ENCODE measurements around the gene LAMA2.
A peak's percentile ranks its signal among the peaks of the same experiment; 100 is the strongest.

Gene LAMA2

DNA sequence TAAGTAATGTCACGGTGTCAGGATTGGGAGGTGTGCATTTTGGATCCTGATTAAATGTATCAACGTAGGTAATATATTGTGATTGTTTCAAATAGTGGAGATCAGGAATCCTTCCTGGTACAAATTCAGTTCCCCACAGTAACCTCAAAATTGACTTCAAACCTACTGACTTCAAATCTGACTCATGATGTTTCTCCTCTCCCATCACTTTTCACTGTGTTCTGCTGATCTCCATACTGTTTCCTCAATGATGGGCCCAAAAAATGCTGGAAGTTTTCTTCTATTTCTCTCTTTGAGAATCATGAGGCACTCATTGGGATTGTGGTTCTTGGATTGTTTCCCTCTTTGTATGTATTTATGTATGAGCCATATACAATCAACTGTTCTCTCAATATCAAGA lies 35.9 kb downstream of the LAMA2 start:
- DNase-seq, result no peak

DNA sequence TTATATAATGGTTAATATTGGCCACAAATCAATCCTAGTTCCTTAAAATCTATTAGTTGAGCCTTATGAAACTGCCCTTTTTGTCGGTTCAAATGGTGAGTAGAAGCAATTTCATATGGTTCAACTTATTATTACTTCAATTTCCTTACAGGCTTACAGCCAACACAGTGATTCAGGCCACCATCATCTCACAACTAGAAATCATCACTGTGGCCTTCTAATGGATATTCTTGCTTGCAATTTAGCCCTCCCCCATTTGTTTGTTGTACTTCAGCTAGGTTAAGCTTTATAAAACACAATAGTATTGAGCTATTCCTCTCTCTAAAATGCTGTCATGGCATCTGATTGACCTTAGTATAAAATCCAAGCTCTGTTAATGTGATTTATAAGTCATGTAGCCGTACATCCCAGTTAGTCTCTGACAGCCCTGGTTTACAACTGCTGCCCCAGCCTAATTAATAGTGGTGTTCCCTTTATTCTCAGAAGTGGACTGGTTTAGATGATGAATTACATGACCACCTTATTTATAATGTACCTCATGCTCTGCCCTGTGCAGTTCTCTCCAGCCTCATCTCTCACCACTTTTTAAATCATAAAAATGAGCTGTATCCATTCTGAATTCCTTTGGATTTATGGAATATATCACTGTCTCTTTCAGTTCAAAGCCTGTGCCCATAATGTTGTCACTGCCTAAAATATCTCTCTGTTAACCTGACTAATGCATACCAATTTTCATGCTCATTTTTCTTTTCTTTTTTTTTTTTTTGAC lies 36.7 kb downstream of the LAMA2 start:
- no peak for DNase-seq

DNA sequence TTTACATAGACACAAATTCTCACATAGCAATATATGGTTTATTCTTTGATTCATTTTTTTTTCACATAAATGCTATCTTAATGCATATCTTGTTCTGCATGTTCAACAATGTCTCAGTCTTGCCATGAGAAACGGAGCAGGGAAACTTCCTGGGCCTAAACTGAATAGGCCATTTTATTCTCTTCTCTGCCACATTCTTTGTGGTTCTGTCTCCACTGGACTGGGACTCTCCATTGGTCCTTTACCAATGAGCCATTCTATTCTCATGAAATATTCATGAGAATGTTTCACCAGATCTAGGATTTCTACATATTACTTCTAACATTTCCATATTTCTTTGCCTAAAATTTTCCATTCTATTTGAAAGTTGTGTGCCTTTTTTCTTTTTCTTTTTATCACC lies 42.8 kb downstream of the LAMA2 start:
- no peak for DNase-seq

DNA sequence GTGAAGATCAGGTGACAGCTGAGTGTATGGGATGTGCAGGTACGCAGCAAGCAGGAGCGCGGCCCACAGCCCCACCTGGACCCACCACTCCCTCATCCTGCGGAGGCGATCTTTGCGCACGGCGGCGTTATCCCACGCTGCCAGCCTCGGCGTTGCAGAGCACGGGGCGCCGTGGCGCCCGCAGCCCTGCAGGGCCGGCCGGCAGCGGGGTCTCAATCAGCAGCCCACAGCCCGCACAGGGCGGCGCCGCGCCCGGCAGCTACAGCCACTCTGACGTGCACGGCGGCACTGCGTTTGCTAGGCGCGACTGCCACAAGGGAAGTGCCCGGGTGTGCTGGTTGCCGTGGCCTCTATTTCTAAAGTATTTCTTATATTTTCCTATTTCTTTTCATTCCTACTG lies 46.9 kb downstream of the LAMA2 start:
- no peak for DNase-seq

DNA sequence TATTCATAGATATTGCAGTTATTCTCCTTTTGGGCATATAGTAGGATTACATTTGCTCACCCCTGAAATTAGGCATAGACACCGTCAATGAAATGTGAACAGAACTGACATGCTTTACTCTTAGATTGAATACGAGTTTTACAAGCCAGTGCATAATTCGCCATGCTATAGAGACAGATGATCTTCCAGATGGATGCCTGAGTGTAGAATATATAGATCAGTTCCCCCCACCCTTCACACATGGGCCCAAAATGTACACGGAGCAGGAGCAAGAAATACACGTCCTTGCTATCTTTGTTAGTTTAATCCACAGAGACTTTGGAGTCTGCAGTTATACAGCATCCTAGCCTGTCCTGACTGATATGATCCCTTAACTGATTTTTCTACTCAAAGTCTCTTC lies 47.4 kb downstream of the LAMA2 start:
- DNase-seq, result no peak

DNA sequence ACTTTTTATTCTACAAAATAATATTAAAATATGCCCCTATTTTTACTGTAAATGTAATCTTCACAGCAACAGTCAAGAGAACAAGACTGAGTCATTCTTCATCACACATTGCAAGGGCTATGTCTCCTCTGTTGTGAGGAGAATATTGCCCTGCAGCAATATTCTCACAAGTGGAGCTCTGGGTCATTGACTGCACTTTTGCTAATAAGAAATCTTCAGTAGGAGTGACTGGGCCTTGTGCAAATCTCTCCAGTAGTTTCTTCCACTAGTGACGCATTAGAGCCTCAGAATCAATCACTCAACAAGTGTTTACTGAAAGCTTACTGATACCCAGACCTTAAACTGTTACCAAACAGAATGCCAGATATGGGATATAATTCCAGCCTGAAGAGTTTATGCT lies 49.1 kb downstream of the LAMA2 start:
- peak; percentile 83 for DNase-seq

DNA sequence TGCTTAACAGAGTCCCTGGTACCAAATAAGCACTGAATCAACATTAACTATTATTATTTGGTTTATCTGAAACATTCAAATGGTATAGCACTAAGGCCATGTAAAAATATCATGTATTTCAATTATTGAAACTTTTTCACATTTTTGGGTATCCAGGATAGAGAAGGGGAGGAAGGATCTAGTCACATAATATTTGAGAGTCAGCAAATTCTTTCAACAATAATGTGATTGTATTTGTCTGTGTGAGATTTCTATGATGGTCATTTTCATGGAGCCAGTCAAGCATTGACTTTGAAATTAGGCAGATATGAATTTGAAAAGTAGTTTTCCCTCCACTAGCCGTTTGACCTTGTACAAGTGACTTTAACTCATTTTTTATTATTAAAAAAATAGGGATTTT lies 67.9 kb downstream of the LAMA2 start:
- DNase-seq, result no peak

DNA sequence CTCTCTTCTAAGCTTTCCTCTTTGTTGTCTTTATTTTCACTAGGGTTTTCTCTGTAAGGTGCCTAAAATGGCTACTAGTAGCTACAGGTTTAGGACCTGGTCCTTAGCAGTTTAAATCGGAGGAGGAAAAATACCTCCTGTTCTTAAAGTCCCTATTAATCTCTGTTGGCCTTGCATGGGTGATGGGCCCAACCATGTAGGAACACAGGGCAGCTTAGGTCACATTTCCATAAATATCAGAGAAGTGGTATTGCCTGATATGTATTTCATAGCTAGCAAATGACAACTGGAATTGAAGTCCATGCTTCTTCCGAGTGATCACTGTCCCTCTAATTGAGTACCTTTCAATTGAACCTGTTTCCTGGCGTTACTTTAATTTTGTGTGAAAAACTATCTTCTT lies 70.0 kb downstream of the LAMA2 start:
- no peak for DNase-seq

DNA sequence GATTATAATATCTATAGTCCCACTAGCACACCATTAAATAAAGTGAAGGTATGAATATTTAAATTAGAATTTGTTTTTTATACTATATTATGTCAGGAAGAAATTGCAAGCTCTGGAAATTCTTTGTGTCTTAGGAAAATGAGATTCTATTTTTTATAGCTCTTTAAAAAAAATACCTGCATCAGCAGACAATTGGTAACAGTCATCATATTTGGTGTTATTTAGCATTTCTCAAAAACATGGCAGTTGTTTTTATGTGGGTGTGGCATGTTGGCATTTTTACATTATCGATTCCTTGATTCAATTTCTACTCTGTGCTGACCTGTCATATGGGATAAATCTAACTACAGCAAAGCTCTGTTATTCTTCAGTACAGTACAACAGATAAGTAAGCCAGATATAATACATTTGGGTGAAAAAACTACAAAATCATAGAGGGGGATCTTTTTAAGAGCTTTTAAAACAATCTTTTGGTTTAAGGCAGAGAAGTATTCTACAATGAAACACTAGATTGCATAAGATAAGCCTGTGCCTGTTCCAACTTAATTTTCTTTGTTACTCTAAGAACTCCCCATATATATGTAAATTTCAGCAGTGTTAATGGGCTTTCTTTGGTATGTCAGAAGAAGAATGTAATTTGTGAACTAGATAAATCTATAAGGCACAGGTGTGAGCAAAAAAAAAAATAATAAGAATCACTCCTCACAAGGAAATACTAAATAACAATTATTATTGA lies 71.5 kb downstream of the LAMA2 start:
- no peak for DNase-seq

DNA sequence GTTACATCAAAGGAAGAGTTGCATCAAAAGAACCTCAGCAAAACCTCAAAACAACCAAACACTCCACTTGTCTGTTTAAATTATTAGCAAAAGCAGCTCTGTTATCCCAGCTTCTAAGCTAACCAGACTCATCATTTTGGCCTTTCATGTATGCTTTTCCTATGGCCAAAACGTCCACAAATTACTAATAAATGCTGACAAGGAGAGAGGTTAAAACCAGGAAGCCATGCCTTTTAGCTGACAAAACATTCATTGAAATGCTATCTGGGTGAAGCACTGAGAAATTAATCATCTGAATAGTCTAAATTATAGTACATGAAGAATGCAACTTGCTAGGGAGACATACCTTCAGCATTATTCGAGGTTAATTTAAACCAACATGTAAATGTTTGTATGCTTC lies 80.6 kb downstream of the LAMA2 start:
- no peak for DNase-seq

DNA sequence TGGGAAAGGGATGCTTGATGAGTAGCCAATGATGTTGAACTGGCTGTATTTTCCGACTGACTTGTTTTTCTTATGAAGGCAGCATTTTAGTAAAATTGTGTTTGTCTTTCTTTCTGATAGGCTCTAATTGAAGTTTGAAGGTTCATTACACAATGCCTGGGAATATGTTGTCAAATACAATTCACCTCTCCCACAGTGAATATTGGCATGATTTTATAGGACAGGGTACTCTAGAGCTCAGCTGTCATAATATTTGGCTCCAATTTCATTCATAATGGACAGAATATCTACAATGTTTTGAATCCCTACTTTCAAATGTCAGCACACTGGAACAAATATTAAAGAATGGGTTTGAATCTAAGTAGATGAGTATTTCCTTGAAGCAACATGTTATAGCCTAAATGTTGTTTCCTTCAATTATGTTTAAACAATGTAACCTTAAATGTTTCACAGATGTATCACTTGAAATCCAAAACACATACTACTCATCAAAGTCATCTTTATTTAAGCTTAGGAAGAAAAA lies 81.4 kb downstream of the LAMA2 start:
- DNase-seq, result no peak

DNA sequence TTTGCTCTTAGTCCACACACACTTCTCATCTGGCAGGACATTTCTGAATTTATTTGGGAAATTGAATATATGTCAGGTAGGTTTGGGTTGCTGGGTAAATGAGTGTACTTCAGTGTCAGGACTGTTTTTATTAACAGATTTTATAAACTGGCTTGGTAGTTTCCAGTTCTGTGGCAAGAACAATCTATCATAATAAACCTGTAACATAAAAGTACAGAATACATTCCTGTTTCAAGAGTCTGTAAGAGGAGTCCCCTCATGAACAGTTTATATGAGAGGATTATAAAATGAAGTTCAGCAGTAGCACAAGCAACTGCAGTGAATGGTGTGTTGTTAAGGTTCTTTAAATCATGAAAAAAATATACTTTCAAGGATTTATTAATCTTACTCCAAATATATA lies 81.8 kb downstream of the LAMA2 start:
- no peak for DNase-seq

DNA sequence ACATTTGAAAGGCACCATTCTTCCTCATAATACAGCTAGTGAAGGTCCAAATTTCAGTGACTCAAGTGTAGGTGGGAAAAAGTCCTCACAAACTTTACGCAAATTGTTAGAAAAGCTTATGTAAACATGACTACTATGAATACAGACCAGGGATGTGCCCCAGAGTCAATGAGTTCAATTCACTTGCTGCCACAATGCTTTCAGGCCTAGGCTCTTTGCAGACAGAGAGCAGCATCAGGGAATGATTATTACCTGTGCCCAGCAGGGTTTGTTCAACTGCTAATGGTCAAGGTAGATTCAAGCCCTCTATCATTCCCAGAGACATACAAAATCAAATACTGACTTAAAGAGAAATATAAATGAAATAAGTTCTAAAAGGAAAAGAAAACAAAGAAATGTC lies 84.0 kb downstream of the LAMA2 start:
- DNase-seq, result no peak

DNA sequence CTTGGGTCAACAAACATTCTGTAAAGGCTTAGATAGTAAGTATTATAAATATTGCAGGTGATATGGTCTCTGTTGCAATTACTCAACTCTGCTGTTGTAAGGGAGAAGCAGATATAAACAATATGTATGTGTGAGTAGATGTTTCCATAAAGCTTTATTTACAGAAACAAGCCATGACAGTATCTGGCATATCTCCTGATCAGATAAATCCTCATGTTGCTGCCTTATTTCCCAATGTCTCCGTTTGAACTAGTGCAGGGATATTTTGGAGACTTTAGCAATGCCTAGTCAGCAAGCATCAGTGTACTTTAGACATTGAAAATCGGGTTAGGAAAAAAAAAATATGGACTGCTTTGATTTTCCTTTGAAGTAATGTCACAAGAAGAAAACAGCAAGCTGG lies 96.1 kb downstream of the LAMA2 start:
- no peak for DNase-seq

DNA sequence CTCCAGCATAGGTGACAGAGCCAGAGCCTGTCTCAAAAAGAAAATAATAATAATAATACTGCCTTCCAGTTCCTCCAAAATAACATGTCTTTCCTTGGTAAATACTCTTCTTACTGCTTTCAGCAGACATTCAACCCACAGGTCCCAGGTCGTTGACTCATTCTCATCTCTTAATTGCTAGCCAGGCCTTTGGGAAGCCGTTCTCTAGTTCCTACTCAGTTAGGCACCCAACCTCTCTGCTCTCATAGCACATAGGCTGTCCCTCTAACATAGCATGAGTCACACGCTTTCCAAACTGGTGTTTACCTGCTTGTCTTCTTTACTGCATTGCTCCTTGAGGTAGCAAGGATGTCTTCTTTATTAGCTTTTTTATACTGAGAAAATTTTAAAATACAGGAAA lies 98.8 kb downstream of the LAMA2 start:
- no peak for DNase-seq

DNA sequence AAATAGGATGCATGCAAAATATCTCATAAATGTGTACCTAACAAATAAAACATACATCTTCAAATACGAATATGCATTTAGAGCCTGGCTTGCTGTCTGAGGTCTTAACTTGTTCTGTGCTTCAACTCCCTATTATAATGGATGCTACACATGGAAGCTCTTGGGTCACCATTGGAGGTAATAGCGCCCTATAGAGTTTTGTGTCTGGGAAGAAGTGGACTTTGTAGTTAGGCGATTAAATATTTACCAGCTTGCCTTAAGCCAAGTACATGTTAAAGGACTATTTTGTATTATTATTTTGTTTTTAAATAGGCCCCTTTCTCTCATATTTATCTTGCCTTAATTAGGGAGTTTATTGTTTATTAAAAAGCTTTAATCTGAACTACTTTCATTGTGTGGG lies 107.4 kb downstream of the LAMA2 start:
- no peak for DNase-seq

DNA sequence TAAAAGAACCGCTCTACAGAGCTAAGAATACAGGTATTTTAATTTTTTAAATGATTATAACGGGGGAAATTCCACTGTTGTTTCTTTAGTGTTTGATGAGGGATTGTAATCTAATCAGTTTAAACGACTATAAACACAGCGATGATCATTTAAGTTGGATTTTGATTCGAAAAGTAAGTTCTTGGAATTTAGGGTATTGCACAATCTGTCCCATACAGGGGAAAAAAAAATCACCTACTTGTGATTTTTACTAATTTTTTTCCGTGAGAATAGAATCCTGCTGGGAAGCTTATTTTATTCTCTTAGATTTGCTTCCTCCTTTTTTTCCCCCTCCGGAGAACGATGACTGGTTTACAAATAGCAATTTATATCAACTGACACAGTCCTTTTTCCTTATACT lies 108.0 kb downstream of the LAMA2 start:
- no peak for DNase-seq

DNA sequence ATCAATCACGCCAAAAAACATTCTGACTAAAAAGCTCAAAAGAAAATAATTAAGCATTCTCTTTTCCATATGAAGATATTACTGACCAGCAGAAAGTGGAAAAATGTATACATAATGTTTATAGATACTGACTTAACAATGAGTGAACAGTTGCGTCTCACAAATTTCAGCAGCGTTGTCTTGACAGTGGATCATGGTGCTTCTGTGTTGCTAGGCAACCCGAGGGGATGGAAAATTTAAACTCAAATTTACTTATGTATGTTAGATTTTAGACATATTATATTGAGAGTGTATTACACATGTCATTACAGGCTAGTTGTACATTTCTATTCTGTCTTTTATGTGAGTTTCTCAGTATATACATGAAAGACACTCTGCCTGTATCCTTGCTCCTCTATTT lies 110.2 kb downstream of the LAMA2 start:
- DNase-seq, result no peak

DNA sequence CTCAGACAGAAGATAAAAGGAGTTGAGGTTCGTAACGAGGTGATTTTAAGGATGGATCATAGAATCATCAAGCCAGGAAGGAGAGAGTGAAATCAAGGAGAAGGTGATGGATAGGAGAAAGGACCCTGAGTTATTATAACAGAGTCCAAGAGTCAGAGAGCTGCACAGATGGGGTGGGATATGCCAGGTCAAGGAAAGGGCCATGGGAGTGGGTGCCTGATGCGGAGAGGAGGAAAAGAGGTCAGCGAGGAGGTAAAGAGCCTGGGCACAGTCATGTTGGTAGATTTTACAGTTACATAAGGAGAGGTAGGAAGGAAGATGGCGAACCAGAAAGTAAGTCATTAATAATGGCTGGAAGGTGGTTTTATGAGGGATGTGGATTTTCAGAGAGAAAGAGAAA lies 114.9 kb downstream of the LAMA2 start:
- DNase-seq, result no peak

DNA sequence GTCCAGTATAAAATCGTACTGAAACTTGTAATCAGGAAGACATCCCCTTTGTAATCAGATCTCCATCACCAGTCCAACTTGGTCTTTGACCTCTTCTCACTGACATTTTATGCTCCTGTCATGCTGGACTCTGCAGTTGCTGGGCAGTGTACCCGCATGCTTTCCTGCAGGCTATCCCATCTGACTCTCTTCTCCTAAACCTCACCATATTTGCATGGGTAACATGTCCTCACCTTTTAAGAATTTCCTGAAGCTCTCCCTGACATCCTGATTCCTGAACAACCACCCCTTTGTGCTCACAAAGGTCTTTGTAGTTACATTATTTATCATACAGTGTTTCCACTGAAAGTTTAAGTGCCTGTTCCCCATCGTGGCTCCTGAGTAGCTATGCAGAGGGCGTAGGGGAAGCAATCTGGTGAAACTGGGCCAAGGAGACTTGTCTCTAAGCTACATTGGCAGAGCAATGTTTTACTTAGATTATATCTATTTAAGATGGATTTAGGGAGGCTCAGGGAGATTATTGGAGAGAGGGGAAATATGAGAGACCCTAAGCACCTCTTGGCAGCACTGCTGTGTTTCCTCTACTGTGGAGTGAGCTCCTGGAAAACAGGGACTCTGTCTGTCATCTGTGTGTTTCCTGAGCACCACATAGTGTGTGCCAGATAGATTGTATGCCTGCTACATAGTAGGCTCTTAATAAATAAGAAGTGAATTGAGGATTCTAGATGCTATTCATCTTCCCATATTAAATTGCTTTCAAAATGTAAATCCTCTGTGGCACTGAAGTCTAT lies 124.0 kb downstream of the LAMA2 start:
- DNase-seq, result no peak

DNA sequence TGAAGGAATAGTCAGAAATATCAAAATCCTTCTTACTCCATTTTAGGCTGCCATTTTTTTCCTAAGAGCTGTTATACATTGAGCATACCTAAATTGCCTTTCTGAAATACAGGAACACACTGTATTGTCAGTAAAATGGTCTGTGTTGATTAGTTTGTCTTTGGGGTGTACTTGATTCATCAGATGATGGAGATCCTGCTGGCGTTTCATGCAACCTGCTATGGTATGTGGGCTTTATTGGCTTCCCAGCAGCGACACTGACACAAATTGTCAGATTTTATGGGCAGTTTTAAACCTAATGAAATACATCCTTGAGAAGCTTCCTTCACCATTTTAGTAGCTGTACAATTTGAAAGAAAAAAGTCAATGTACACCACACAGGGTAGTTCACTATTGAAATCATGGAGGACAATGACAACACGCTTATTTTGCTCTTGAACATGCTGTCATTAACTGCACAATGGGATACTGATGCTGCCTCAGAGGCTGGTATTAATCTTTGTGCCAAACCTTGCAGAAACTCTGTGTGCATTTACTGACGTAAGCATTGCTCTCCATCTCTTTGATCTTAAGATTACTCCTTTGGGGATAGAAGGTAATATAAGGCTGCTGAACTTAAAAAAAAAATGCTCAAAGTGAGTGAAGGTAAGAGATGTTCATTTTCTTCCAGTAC lies 124.9 kb downstream of the LAMA2 start:
- no peak for DNase-seq

DNA sequence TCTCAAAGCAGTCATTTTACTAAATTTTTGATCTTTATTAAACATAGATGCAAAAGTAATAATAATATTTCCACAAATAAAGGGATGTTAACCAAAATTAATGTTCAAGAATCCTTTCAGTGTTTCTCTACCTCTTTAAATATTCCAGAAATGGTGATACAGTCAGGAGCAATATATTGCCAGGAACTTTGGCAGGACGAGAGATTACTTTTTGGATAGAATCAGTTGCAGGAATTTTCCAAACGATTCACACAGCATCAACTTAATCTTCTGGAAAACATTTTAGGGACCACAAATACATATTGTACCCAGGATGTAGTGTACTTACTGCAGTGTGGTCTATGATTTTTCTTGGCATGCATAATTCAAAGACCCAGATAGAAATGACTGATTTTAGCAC lies 125.7 kb downstream of the LAMA2 start:
- DNase-seq, result no peak

DNA sequence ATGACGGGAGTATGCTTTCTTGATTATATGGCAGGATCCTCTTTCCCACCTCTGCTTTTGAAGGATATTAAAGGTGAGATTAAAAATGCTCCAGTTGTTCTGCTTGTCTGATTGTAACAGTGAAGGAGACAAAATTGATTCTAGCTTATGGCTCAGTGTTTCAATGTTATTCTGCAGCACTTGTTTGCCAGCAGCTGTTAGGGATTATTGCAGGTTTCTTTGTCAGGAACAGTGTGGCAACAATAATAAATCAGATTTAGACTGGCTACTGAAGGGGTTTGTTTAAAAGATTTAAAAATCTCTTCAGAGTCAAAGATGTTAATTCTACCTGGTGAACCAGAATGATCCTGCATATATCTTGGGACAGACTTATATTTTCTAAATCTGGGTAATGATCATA lies 126.9 kb downstream of the LAMA2 start:
- DNase-seq, result no peak

All from NCI-H226 (cell line).